ENCODE measurements around the gene SUPT5H. TPM values are rescaled to one million over a fixed set of nuclear protein-coding genes. Genes with fewer than 3 reads are reported as not detected.

SUPT5H gene
- total RNA-seq, 1 donor from 2014 or later = 62.2 TPM

DNA sequence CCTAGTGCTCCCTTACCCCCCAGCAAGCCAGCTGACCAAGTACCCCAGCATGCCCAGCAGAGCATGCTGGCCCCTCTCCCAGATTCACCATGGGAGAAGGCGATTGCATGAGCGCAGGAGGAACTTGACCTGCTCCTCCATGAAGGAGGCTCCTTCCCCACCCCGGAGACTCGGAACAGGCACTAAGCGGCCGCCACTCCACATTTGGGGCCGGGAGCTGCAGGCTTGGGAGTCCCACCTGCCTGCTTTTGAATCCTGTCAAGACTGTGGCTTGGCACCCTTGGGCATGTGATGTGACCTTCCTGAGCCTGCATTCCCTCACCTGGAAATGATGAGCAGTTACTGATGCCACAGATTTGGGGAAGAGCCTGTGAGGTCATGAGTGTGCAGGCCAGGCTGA, 22.6 kb downstream of the SUPT5H start:
- no peak for DNase-seq

DNA sequence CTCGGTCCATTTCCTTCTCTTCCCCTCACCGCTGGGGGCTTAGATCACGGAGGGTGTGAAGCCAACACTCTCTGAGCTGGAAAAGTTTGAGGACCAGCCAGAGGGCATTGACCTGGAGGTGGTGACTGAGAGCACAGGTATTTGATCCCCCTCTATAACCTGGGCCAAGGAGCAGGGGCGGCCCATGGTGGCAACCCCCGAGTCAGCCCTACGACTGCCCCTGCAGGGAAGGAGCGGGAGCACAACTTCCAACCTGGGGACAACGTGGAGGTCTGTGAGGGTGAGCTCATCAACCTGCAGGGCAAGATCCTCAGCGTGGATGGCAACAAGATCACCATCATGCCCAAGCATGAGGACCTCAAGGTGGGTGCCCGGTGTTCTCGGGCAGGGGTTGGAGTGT, 23.7 kb downstream of the SUPT5H start:
- no peak for DNase-seq

DNA sequence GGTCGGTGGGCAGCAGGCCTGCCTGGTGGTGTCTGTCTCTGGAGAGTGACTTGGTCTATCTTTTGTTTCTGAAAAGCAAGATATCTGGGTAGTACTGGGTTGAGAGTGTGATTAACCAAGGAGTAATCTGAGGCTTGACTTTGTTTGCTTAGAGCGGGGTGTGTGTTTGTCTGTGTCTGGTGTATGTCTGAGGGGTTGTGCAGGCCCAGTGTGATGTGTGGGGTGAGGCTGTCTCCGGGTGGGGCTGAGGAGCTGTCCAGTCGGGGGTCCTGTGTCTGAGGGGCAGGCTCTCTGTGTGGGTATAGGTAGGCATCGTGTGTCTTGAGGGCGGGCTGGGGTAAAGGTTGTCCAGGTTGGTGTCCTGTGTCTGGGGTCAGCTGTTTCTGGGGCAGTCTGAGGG, 24.2 kb downstream of the SUPT5H start:
- DNase-seq = no peak

DNA sequence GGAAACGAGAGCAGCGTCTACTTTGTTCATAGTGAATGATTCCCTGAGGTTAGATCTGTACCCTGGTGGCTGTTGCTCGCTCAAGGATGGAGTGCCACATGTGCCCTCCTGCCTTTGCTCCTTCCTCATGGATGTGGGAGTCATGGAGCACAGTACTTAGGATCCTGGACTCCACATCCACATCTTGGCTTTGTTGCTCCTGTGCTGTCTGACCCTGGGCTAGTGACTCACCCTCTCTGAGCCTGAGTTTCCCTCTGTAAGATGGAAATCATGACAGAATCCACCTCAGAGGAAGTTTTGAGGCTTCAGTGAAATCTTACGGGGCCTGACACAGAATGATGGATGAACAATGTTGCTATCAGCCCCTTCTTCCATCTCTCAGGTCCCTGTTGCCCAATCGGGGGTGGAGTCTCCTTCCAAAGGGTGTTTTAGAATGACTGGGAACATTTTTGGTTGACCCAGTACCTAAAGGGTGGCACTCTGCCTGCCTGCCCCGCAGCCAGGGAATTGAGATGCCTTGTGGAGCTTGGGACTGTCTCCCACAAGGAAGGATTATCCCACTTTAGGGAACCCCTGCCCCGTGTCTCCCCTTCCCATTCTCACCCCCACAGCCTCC, 25.4 kb downstream of the SUPT5H start:
- no peak for DNase-seq

DNA sequence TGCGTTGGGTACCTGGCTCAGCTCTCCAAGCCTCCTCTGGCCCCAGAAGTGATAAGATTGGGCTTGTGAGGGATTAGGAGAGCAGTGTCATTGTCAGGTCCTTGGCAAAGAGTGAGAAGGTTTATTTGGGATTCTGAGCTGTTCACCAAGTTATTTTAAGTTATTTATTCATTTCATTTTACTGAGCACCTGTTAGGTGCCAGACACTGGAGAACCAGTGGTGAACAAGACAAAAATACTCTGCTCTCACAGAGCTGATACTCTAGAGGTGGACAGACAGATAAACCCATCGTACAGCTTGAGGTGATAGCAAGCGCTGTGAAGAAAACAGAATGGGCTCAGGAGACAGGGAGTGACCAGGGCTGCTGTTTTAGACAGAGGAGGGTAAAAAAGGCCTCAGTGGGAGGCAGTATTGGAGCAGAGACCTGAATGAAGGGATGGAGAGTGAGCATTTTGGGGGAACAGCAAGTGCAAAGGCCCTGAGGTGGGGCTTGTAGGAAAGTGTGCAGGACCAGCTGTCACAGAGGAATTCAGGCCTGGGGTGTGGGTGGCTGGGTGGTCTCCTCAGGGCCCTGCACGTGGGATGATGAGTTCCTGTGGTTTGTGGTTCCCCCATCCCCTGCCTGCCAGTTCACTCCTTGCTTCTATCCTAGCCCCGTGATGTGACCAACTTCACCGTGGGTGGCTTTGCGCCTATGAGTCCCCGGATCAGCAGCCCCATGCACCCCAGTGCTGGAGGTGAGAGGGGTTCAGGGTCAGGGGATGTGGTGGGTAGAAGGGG, 26.6 kb downstream of the SUPT5H start:
- DNase-seq = no peak

DNA sequence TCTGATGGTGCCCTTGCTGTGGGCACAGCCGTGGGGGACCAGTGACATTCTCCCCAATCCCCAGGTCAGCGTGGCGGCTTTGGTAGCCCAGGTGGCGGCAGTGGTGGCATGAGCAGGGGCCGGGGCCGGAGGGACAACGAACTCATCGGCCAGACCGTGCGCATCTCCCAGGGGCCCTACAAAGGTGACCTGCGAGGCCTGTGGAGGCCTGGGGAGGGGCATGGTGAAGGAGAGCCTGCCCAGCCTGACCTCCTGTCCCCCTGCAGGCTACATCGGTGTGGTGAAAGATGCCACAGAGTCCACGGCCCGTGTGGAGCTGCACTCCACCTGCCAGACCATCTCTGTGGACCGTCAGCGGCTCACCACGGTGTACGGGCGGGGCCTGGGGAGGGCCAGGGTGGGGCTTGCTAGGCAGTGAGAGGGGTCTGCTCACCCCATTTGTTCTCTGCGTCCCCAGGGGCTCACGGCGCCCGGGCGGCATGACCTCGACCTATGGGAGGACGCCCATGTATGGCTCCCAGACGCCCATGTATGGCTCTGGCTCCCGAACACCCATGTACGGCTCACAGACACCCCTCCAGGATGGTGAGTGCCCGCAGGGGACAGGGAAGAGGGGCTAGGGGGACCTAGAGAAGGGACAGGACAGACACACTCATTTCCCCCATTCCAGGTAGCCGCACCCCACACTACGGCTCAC, 27.5 kb downstream of the SUPT5H start:
- DNase-seq = no peak

DNA sequence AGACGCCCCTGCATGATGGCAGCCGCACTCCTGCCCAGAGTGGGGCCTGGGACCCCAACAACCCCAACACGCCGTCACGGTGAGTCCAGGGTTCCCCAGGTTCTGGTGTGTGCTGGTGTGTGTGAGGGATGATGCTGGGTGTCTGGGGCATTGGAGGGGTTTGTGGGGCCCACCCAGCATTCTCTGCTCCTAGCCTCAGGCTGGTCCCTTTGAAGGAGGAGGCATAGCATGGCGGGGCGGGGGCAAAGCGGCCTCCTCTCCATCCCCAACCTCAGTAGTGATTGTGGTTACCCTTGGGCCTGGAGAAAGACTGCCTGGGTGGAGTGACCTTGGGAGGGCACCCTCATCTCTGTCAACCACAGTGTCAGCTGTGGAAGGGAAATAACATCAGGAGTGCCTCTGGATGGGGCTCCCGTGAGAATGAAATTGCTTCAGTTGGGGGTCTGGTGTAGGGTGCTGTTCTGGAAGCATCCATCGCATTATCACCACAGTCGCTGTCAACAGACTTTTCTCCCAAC, 28.1 kb downstream of the SUPT5H start:
- no peak for DNase-seq

DNA sequence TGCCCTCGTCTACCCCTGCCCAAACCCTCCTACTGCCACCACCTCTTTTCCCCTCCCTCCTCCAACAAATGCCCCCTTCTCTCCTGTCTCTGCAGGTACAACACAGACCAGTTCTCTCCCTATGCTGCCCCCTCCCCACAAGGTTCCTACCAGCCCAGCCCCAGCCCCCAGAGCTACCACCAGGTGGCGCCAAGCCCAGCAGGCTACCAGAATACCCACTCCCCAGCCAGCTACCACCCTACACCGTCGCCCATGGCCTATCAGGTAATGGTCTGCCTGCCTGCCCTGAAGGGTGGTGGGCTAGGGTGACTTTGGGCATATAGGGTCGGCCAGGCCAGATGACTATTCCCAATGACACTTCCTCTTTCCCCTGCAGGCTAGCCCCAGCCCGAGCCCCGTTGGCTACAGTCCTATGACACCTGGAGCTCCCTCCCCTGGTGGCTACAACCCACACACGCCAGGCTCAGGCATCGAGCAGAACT, 28.8 kb downstream of the SUPT5H start:
- peak; percentile 67 for DNase-seq

DNA sequence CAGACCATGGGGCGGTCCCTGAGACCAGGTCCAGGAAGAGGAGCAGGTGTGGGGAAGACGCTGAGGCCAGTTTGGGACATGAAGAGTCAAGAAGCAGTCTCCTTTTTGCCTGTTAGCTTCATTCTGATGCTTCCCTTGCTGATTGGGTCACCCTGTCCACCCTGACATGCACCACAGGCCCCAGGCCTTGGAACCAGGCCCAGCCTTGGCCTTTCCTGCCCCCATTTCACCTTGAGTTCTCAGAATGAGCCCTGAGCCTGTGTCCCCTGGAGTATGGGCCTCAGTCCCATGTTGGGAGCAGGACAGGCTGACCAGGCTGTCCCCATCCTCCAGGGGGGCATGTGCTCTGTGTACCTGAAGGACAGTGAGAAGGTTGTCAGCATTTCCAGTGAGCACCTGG, 30.4 kb downstream of the SUPT5H start:
- no peak for DNase-seq

DNA sequence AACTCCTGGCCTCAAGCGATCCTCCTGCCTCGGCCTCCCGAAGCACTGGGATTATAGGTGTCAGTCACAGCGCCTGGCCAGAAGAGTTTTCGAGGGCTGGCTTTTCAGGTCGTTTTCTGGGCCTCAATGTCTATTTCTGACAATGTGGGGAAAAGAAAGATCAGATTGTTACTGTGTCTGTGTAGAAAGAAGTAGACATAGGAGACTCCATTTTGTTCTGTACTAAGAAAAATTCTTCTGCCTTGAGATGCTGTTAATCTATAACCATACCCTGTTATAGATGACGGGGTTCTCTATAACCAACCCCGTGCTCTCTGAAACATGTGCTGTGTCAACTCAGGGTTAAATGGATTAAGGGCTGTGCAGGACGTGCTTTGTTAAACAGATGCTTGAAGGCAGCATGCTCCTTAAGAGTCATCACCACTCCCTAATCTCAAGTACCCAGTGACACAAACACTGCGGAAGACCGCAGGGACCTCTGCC, 34.0 kb downstream of the SUPT5H start:
- peak; percentile 27 for DNase-seq

DNA sequence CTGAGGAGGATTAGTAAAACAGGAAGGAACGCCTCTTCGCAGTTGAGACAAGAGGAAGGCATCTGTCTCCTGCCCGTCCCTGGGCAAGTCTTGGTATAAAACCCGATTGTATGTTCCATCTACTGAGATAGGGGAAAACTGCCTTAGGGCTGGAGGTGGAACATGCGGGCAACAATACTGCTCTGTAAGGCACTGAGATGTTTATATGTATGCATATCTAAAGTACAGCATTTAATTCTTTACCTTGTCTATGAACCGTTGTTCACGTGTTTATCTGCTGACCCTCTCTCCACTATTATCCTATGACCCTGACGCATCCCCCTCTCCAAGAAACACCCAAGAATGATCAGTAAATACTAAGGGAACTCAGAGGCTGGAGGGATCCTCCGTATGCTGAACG, 34.5 kb downstream of the SUPT5H start:
- DNase-seq = peak; percentile 4

DNA sequence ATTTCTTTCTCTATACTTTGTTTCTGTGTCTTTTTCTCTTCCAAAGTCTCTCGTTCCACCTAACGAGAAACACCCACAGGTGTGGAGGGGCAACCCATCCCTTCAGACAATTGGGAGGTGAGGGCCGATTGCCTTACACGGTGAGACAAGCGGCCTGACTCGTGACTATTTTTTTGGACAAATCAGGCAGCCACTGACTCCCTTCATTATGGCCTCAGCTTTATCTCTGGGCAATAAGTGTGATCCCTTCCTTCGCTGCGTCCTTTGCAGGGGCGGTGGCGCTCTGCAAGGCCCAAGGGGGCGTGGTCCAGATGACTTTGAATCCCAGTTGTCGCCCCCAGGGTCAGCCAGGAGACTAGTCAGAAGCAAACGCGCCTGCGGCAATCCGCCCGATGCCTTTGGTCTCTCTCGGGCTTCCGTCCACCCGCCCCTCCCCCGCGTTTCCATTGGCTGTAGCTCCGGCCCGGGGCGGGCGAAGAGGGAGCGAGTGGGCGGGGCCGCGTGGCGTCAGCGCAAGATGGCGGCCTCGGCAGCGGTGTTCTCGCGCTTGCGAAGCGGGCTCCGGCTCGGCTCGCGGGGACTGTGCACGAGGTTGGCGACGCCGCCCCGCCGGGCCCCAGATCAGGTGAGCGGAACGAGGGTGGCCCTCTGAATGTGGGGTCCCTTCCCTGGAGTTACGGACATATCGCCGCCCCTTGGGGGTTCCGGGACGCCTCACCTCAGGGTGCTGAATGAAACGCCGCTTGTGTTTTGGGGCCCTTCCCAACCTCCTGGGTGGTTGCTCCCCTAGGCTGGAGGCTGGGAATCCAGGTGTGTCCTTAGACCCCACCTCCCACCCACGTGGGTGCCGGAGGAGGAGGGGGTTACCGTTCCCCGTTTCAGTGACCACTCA, 35.2 kb downstream of the SUPT5H start, which contains the start of gene TIMM50:
TIMM50 (plus strand) TSS at position 502 of the 892 bp plus-strand sequence; CDS start at position 518, 16 bp downstream.
- peak; percentile 98 for DNase-seq

DNA sequence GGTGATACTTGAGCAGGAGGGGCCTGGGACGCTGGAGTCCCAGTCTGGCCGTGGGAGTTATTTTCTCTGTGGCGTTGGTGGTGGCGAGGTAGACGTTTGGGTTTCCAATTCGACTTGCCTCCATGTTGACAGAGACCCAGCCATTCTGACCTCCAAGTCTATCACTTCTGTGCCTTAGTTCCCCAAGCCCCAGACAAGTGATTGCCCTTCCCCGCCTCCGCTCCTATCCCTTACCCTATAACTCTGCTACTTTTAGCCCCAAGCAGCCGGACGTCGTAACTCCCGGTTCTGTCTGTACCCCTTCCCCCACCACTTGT, 35.8 kb downstream of the SUPT5H start:
- DNase-seq = no peak

DNA sequence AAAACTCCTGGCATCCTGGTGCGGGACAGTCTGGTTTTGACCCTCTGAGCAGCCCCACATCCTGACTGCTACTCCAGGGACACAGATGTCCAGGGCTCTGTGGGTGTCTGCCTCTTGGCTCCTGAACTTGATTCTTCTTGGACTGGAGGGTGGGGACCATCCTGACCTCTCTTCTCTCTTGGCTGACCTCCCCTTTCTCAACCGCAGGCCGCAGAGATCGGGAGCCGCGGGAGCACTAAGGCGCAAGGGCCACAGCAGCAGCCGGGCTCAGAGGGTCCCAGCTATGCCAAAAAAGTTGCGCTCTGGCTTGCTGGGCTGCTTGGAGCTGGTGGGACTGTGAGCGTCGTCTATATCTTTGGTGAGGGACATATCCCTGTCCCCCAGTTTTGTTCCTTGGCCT, 36.3 kb downstream of the SUPT5H start:
- DNase-seq = no peak

DNA sequence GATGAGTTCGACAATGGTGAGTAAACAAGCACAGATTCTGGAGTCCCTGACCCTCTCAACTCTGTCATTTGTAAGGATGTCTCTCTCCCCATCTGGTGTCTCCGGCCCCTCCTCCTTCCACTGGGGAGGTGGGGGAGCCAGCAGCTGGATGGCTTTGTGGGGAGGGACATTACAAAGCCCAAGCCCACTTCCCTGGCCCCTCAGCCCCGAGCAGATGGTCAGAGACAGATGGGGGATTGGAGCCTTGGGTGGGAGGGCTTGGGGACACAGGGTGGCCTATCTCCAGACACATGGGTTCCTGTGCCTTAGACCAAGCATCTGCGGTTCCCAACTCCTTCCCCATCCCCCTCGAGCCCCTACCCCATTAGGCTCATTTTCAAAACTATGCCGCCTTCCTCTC, 37.8 kb downstream of the SUPT5H start:
- DNase-seq = no peak

DNA sequence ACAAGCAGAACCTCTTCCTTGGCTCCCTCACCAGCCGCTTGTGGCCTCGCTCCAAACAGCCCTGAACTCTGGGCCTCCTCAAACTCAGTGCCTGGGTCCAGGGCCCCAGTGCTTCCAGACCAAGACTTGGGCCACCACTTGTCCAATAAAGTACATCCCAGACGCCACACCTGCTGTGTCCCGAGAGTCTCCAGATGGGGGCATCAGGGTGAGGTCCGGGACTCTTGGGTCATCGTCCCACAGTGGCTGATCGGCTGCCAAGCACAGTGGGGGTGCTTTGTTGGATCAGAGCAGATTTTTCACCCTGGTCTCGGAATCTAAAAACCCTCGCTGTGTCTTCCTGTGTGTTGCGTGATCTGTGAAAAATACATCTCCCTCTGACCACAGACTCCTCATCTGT, 44.4 kb downstream of the SUPT5H start:
- no peak for DNase-seq

DNA sequence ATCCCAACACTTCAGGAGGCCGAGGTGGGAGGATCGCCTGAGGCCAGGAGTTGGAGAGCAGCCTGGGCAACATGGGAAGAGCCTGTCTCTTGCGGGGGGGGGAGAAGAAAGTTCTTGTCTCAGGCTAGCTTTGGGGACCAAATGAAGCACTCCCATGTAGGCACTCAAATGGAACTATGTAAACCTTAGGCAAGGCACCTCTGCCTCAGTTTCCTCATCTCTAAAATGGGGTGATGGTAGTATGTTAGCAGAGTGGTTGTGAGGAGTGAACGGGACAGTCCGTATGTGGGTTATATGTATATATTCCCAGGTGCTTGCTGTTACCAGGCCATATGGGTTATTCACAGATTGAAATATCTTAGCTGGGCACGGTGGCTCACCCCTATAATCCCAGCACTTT, 46.8 kb downstream of the SUPT5H start:
- DNase-seq = no peak

DNA sequence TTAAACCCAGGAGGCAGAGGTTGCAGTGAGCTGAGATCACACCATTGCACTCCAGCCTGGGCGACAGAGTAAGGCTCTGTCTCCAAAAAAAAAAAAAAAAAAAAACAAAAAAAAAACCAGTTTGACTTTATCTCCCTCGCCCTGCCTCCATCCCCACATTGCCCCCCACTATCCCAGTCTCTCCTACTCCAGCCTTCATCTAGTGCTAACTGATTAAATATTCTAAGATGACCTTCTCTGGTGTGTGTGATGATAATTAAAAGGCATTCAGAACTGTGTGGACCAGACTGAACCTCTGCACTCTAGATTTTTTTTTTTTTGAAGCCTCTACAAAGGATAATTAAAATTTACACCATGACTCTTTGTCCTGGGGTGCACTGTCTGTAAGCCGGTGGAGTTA, 47.4 kb downstream of the SUPT5H start:
- no peak for DNase-seq

DNA sequence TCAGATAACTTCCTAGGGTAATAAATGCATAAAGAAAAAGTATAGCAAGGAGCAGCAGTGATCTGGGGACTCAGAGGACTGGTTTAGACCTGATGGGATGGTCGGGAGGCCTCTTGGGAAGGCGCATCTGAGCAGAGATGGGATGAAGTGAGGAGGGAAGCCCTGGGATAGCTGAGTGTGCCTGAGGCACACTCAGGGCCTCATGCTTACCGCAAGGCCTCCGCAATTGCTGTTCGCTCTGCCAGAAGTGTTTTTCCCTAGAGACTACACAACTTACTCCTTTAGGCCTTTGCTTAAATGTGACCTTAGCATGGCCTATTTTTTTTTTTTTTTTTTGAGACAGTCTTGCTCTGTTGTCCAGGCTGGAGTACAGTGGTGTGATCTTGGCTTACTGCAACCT, 49.3 kb downstream of the SUPT5H start:
- DNase-seq = no peak

DNA sequence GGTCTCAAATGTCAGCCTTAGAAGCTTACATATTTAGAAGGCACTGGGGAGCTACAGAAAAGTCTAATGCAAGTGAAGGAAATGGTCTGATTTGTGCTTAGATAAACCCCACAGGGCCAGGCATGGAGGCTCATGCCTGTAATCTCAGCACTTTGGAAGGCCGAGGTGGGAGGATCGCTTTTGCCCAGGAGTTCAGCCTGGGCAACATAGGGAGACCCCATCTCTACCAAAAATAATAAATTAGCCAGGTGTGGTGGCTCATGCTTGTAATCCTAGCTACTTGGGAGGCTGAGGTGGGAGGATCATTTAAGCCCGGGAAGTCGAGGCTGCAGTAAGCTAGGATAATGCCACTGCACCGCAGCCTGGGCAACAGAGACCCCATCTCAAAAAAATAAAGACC, 50.7 kb downstream of the SUPT5H start:
- no peak for DNase-seq

DNA sequence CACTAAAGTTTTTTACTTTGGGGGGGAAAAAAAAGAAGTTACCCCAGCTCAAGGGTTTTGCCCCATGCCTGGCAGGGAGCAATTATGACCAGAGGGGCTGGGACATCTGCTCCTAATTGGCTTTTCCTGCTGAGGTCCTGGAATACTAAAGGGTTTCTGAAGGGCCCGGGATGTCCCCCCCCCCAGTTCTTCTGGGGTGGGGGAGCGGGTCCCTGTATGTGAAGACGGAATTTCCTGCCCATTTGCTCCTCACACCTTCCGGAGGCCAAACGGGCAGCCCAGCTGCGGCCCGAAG, 52.3 kb downstream of the SUPT5H start:
- no peak for DNase-seq

Measured in tongue (tissue), 2 donors.